HEK293 (cell line): ENCODE measurements around the gene ZNRF1.

ENCODE experiments used
- ZNF274 ChIP-seq, 2 experiments: fragments of 200-500 bp in 1 of 2; fragments of 450-650 bp in 1 of 2; sonication (Bioruptor generic) in 1 of 2; formaldehyde crosslinking in 1 of 2; IDR thresholded peaks; 2 replicates each; pipeline versions ENCODE4 v1.5.1 to v1.6.1; 2014 to 2016; ENCODE audit warnings: borderline replicate concordance in 1 of 2, inconsistent platforms in 1 of 2, low read length in 1 of 2, missing biosample characterization in 1 of 2, missing genetic modification characterization in 1 of 2
- TF ChIP-seq, protein P1 (sequence below): fragments of 450-650 bp; formaldehyde crosslinking; IDR thresholded peaks from 2 replicates; pipeline ENCODE4 v1.5.1; 2016; ENCODE audit warnings: missing biosample characterization, missing genetic modification characterization

DNA sequence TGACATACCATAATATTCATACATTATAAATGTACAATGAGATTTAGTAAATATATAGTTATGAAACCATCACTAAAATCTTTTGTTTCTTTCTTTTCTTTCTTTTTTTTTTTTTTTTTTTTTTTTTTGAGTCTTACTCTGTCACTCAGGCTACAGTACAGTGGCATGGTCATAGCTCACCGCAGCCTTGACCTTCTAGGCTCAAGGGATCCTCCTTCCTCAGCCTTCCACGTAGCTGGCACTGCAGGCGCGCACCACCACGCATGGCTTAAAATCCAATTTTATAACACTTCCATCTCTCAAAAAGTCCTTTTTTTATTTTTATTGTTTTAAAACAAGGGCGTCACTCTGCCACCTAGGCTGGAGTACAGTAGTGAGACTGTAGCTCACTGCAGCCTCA, 41.1 kb downstream of the ZNRF1 start:
- no peak for TF ChIP-seq ZNF274 (IDR thresholded peaks at IDR 0.05; ENCODE audit: low read length)
- TF ChIP-seq ZNF274 (tag by site-specific recombination; IDR thresholded peaks at IDR 0.05; ENCODE audit: borderline replicate concordance), result no peak
- TF ChIP-seq, protein P1, sequence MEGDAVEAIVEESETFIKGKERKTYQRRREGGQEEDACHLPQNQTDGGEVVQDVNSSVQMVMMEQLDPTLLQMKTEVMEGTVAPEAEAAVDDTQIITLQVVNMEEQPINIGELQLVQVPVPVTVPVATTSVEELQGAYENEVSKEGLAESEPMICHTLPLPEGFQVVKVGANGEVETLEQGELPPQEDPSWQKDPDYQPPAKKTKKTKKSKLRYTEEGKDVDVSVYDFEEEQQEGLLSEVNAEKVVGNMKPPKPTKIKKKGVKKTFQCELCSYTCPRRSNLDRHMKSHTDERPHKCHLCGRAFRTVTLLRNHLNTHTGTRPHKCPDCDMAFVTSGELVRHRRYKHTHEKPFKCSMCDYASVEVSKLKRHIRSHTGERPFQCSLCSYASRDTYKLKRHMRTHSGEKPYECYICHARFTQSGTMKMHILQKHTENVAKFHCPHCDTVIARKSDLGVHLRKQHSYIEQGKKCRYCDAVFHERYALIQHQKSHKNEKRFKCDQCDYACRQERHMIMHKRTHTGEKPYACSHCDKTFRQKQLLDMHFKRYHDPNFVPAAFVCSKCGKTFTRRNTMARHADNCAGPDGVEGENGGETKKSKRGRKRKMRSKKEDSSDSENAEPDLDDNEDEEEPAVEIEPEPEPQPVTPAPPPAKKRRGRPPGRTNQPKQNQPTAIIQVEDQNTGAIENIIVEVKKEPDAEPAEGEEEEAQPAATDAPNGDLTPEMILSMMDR (tag by site-specific recombination), result no peak
